Measurements from ENCODE around the gene PIGH. TPM values are rescaled to one million over a fixed set of nuclear protein-coding genes. Genes with fewer than 3 reads are reported as not detected.

Gene PIGH
- total RNA-seq, 1 experiment from 2014 or later: 9.4 TPM

- Histone ChIP-seq H2BK5ac (ENCODE audit: insufficient read length, low read length) (no peak overlapping the region), H3K79me2 (ENCODE audit: insufficient read depth, low read length) (no peaks in the 10 kb centered on the region), H3K4me1 (ENCODE audit: insufficient read depth, low read length) (no peaks in the 10 kb centered on the region; the same call in 1 of the 2 replicates), H3K4me2 (ENCODE audit: insufficient read depth, insufficient read length, low read length) (no peak overlapping the region), H3K23me2 (ENCODE audit: insufficient read length, low read depth, low read length, poor library complexity, severe bottlenecking) (no peaks in the 10 kb centered on the region), H2AFZ (ENCODE audit: low read length) (no peak overlapping the region), H3K18ac (ENCODE audit: insufficient read length, low read depth, low read length) (no peak overlapping the region), H3K27ac (ENCODE audit: insufficient read length, low read depth, low read length) (no peak overlapping the region), H2BK20ac (ENCODE audit: low read depth, low read length, poor library complexity, severe bottlenecking) (no peak overlapping the region), H4K91ac (ENCODE audit: insufficient read length, low read depth, low read length) (no peak overlapping the region), H4K8ac (replicated peaks; ENCODE audit: insufficient read length, low read depth, low read length) (no peak overlapping the region), H3T11ph (ENCODE audit: low read length) (no peak overlapping the region), H2BK120ac (ENCODE audit: low read depth, low read length, poor library complexity, severe bottlenecking) (no peak overlapping the region), H2AK5ac (ENCODE audit: insufficient read length, low read length) (no peak overlapping the region), H2BK12ac (ENCODE audit: insufficient read length, low read depth, low read length) (no peak overlapping the region), H3K9me3 (ENCODE audit: control insufficient read depth, low read depth, low read length) (no peaks in the 10 kb centered on the region), H4K20me1 (ENCODE audit: control insufficient read depth, insufficient read depth, insufficient read length) (no peaks in the 10 kb centered on the region), H3K14ac (ENCODE audit: insufficient read depth, low read length) (no peak overlapping the region), H3K4ac (ENCODE audit: low read depth, low read length) (no peak overlapping the region), H4K5ac (ENCODE audit: insufficient read length, low read depth, low read length) (no peak overlapping the region), H3K9ac (ENCODE audit: extremely low read depth, insufficient read length, low read length) (no peak overlapping the region), H3K27me3 (ENCODE audit: insufficient read depth, low read length) (peaks cover 41% of the 10 kb centered on the region), H3K23ac (ENCODE audit: insufficient read length, low read depth, low read length) (no peak overlapping the region), H2BK15ac (ENCODE audit: low read depth, low read length) (no peak overlapping the region), H3K79me1 (ENCODE audit: insufficient read depth, low read depth, low read length, poor library complexity, severe bottlenecking) (no peaks in the 10 kb centered on the region), H3K56ac (ENCODE audit: insufficient read length, low read depth, low read length) (no peak overlapping the region)
- H3K27me3 Mint-ChIP-seq (ENCODE audit: low read depth): peaks cover 98% of the 10 kb centered on the region
- no peak for DNase-seq
- peaks cover 15 to 27% of the 10 kb centered on the region in 2 experiments for H3K4me1 Mint-ChIP-seq
- no peak overlapping the region for H3K27ac Mint-ChIP-seq
- H3K36me3 Mint-ChIP-seq (ENCODE audit: insufficient read depth in 1 of 3, low read depth in 3 of 3): no peaks in the 10 kb centered on the region
- no peak for TF ChIP-seq CTCF (conservative IDR thresholded peaks at IDR 0.05)
- WGBS (ENCODE audit: extremely low coverage, insufficient read length, low lambda C conversion rate): no CpG with 5 or more reads among the region's 1 CpG
- no peak overlapping the region for H3K4me3 Mint-ChIP-seq
- H3K9me3 Mint-ChIP-seq: no peaks in the 10 kb centered on the region; a peak in 1 of 5 replicates
Observed at GRCh38 chr14:67610491-67610890, 10.4 kb upstream of the PIGH start.
